Stimulated activated CD4-positive, alpha-beta T cell treated with anti-CD3 and anti-CD28 coated beads, Interleukin-2, amount 100 ng/mL, for 48 hours (primary cell): ENCODE data around the gene MSRB1.

ENCODE experiments used
- DNase-seq, 2 donors: peaks; one replicate each; pipeline ENCODE4 v3.0.0-alpha.2; 2020

The MSRB1 gene

GRCh38 chr16:1895949-1896675 lies 46.9 kb downstream of the MSRB1 start:
- DNase-seq = no peak

- no peak for DNase-seq
These were observed 47.9 kb downstream of the MSRB1 start for GRCh38 chr16:1895068-1895467.

GRCh38 chr16:1890708-1891050 lies 52.3 kb downstream of the MSRB1 start:
- no peak for DNase-seq

GRCh38 chr16:1890024-1890707 lies 52.8 kb downstream of the MSRB1 start:
- DNase-seq = no peak
